IPS-18a (cell line): ENCODE data around the gene ENPP1.
"Not testable (repeated sequence)": the region's sequence is repeated elsewhere in the genome, so short reads cannot be mapped to it uniquely, and the experiment has no call there.

Experiments
- H3K27ac ChIP-seq: one replicate; pipeline ENCODE4 v1.5.1; 2013; ENCODE audit warnings: low read length
- H3K27me3 ChIP-seq: one replicate; pipeline ENCODE4 v1.6.1; 2013; ENCODE audit warnings: mild to moderate bottlenecking, low read length; ENCODE audit not compliant: control insufficient read depth, insufficient read depth
- H3K36me3 ChIP-seq: one replicate; pipeline ENCODE4 v1.6.1; 2013; ENCODE audit warnings: low read depth, low read length; ENCODE audit not compliant: control insufficient read depth
- H3K4me1 ChIP-seq: one replicate; pipeline ENCODE4 v1.6.1; 2013; ENCODE audit warnings: low read depth, low read length; ENCODE audit not compliant: control insufficient read depth
- H3K4me3 ChIP-seq: one replicate; pipeline ENCODE4 v1.5.1; 2013; ENCODE audit warnings: low read length
- H3K9ac ChIP-seq: one replicate; pipeline ENCODE4 v1.6.1; 2013; ENCODE audit warnings: mild to moderate bottlenecking, low read length, moderate library complexity
- H3K9me3 ChIP-seq: one replicate; pipeline ENCODE4 v1.6.1; 2013; ENCODE audit warnings: low read depth, low read length; ENCODE audit not compliant: control insufficient read depth

The ENPP1 gene

DNA sequence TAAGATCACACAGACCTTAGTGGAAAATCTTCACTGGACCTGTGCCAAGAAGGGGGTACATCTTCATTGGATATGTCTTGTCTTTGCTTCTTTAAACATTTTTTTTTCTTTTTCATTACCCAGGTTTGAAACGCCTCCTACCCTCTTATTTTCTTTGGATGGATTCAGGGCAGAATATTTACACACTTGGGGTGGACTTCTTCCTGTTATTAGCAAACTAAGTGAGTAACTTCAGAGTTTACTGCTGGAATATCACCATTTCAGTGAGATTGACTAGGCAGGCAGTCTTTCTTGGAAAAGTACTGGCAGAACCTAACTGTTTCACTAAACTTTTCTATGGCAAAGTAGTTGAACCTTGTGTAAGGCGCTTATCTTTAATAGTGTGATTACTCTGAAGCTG lies 47.0 kb downstream of the ENPP1 start:
- H3K4me3 ChIP-seq, result no peak overlapping the region
- no peaks in the 10 kb centered on the region for H3K27me3 ChIP-seq
- no peak overlapping the region for H3K27ac ChIP-seq
- no peaks in the 10 kb centered on the region for H3K9me3 ChIP-seq
- peaks cover 3% of the 10 kb centered on the region for H3K4me1 ChIP-seq
- no peak overlapping the region for H3K9ac ChIP-seq
- H3K36me3 ChIP-seq, result peaks cover 7% of the 10 kb centered on the region

DNA sequence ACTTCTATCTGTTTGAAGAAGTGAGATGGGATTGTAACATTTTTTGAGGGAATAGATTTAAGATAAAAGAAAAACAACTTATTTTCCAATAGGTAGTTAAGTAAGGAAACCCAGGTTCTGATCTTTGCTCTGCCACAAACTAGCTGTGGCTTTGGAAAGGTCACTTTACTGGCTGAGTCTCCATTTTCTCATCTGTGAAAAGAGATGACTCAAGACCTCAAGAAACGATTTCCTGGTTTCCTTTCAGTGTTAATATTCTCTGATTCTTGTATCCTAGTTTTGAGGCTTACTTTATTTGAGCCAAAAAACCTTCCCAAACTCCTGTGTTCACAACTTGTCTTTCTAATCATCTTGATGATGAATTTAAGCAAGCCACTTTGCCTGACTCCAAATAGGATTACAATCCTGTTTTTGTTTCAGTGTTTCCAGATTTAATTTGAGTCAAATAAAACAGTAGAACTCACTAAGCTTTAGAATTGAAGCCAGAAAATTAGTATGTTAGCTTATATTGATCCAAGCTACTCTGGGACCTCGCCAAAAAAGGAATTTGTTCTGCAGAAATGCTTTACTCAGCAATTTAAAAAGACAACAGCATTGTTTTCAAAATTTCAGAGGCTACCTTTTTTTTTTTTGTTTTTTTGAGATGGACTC lies 51.1 kb downstream of the ENPP1 start:
- Histone ChIP-seq H3K9me3 (no peaks in the 10 kb centered on the region), H3K27me3 (no peaks in the 10 kb centered on the region), H3K4me1 (peaks cover 5% of the 10 kb centered on the region), H3K36me3 (peaks cover 11% of the 10 kb centered on the region), H3K27ac (no peak overlapping the region), H3K4me3 (no peak overlapping the region), H3K9ac (no peak overlapping the region)

DNA sequence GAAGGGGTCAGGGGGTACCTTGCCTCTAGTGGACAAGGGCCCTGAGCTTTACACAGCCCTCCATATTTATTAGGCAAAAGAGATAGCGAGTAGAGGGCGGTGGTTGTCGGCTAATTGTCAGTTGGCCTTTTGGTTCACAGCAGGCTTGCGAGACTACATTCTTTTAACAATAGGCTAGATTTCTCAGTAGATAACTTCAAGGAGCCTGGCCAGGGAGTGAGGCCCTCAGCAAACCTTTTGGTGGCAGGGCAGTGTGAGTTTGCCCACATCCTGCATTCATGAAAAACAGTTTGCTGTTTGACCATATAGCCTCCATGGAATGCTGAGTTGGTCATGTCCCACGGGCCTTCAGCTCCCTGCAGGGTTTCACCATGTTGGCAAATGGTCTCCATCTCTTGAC lies 51.8 kb downstream of the ENPP1 start:
- not testable (repeated sequence) for H3K27ac ChIP-seq, H3K9ac ChIP-seq, H3K4me1 ChIP-seq, H3K9me3 ChIP-seq, H3K27me3 ChIP-seq, H3K4me3 ChIP-seq
- H3K36me3 ChIP-seq, result peaks cover 14% of the 10 kb centered on the region

DNA sequence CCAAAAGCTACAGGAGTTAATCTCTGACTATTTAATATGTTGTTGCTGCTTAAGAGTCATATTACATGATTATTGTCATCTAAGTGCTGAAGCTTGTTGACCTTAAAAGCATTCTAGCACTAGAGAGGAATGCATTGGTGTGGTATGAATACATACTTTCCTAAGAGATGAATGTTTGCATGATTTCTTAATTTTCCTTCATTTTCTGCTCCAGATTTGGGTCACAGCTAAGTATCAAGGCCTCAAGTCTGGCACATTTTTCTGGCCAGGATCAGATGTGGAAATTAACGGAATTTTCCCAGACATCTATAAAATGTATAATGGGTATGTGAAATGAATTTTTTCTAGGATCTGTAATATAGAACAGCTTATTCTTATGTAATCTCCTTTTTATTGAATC lies 53.6 kb downstream of the ENPP1 start:
- Histone ChIP-seq H3K36me3 (peaks cover 7% of the 10 kb centered on the region), H3K27me3 (no peaks in the 10 kb centered on the region), H3K4me1 (peaks cover 9% of the 10 kb centered on the region), H3K4me3 (no peak overlapping the region), H3K9ac (no peak overlapping the region), H3K27ac (no peak overlapping the region), H3K9me3 (no peaks in the 10 kb centered on the region)

DNA sequence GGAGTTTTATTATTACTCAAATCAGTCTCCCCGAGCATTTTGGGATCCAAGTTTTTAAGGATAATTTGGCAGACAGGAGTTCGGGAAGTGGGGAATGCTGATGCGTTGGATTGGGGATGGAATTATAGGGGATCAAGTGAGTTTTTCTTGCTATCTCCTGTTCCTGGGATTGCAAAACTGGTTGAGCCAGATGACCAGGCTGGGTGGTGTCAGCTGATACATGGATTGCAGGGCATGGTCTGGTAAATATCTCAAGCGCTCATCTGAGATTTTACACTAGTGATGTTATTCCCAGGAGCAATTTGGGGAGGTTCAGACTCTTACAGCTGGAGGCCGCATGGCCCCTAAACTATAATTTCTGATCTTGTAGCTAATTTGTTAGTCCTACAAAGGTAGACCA lies 54.7 kb downstream of the ENPP1 start:
- Histone ChIP-seq H3K4me3 (no peak overlapping the region), H3K9me3 (no peaks in the 10 kb centered on the region), H3K27me3 (no peaks in the 10 kb centered on the region)

DNA sequence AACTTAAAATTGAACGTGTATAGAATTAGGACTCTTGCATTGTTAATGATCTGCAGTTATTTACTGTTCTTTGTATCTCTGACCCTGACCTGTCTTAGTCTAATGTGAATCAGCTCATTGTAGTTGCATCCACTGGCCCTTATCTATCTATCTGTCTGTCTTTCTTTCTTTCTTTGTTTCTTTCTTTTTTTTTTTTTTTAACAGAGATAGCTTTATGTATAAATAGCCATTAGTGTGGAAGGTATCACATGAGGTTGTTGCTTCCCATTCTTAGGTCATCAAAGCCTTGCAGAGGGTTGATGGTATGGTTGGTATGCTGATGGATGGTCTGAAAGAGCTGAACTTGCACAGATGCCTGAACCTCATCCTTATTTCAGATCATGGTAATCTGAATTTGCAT lies 59.9 kb downstream of the ENPP1 start:
- Histone ChIP-seq H3K27ac (no peak overlapping the region), H3K27me3 (no peaks in the 10 kb centered on the region), H3K9ac (no peak overlapping the region), H3K4me1 (peaks cover 5% of the 10 kb centered on the region), H3K4me3 (no peak overlapping the region), H3K9me3 (no peaks in the 10 kb centered on the region), H3K36me3 (peaks cover 3% of the 10 kb centered on the region)

More for the DNA sequence above, 54.7 kb downstream of the ENPP1 start:
- peaks cover 9% of the 10 kb centered on the region for H3K4me1 ChIP-seq
- no peak overlapping the region for H3K9ac ChIP-seq
- peaks cover 7% of the 10 kb centered on the region for H3K36me3 ChIP-seq
- H3K27ac ChIP-seq, result no peak overlapping the region

DNA sequence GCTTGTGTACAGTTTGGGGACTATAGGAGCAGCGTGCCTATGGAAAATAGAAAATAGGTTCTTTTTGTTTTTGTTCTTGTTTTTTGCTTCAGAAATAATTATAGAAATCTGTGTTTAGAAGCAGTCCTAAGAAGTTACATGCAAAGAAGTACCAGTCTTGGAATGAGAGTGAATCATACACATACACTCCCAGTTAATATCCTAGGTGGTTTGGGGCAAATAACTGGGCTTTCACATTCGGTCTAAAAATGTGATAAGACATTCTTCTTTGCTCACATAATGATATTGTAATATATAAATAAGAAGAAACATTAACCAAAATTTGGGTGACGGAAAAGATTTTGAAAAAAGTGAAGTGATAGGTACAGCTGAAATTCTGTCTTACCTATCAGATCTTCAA lies 61.0 kb downstream of the ENPP1 start:
- H3K9ac ChIP-seq, result no peak overlapping the region
- no peaks in the 10 kb centered on the region for H3K27me3 ChIP-seq
- no peak overlapping the region for H3K27ac ChIP-seq
- H3K9me3 ChIP-seq, result no peaks in the 10 kb centered on the region
- H3K36me3 ChIP-seq, result peaks cover 3% of the 10 kb centered on the region
- H3K4me3 ChIP-seq, result no peak overlapping the region
- peaks cover 4% of the 10 kb centered on the region for H3K4me1 ChIP-seq

DNA sequence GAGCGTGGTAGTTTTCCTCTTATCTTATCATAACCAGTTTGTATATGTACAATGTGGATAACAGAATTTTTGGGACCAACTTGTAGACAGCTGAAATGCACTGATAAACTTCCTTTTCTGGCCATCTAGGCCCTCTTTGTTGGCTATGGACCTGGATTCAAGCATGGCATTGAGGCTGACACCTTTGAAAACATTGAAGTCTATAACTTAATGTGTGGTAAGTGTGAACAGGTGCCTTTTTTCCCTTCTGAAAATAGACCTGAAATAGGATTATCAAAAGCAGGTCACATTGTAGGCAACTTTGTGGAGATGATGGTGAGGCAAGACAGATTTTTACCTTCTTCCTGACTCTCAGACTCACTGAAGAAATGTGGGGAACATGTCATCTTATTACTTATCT lies 67.8 kb downstream of the ENPP1 start:
- Histone ChIP-seq H3K27ac (no peak overlapping the region), H3K4me1 (no peaks in the 10 kb centered on the region), H3K27me3 (no peaks in the 10 kb centered on the region), H3K36me3 (peaks cover 20% of the 10 kb centered on the region), H3K9me3 (no peaks in the 10 kb centered on the region), H3K4me3 (no peak overlapping the region), H3K9ac (no peak overlapping the region)

DNA sequence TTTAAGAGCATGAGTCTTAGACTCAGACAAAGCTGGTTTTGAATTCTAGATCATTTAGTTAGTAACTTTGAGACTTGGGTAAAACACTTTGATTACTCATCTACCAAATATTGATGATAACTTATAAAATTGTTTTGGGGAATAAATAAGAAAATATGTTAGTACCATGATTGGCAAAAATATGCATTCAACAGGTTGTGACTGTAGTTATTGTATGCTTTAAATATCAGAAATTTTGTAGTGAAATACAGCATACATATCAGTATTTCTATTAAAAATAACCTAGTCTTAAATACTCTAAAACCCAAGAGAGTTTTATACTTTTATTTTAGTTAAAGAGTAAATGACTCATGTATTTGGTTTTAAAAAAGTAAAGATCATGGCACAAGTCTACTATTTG lies 68.7 kb downstream of the ENPP1 start:
- no peaks in the 10 kb centered on the region for H3K9me3 ChIP-seq
- H3K27ac ChIP-seq, result no peak overlapping the region
- H3K4me1 ChIP-seq, result no peaks in the 10 kb centered on the region
- H3K36me3 ChIP-seq, result peaks cover 20% of the 10 kb centered on the region
- no peak overlapping the region for H3K4me3 ChIP-seq
- no peak overlapping the region for H3K9ac ChIP-seq
- no peaks in the 10 kb centered on the region for H3K27me3 ChIP-seq

DNA sequence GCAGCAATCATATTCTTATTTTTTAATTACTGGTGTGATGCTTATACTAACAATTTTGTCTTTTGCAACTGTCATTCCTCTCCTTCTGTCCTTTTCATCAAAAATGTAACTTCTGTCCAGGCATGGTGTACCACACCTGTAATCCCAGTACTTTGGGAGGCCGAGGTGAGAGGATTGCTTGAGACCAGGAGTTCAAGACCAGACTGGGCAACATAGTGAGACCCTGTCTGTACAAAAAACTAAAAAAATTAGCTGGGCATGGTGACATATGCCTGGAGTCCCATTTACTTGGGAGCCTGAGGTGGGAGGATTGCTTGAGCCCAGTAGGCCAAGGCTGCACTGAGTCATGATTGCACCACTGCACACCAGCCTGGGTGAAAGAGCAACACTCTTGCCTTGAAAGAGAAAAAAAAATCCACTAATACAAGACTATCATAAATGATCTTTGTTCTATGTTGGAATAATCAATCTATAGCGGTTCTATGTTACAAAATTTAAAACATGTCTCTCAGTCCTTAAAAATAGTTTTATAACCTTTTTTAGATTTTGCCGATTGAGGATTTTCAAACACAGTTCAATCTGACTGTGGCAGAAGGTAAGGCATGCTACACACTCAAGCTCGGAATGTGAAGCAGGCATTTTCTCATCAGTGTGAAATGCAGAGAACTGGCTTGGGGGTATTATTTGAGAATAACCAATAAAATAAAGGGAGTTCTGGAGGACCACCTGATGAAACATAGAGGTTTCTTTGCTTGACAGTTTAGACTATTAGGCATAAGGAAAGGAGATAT lies 70.4 kb downstream of the ENPP1 start:
- Histone ChIP-seq H3K36me3 (peaks cover 20% of the 10 kb centered on the region), H3K27ac (no peak overlapping the region), H3K4me3 (no peak overlapping the region), H3K4me1 (no peaks in the 10 kb centered on the region), H3K27me3 (no peaks in the 10 kb centered on the region), H3K9ac (no peak overlapping the region), H3K9me3 (no peaks in the 10 kb centered on the region)

DNA sequence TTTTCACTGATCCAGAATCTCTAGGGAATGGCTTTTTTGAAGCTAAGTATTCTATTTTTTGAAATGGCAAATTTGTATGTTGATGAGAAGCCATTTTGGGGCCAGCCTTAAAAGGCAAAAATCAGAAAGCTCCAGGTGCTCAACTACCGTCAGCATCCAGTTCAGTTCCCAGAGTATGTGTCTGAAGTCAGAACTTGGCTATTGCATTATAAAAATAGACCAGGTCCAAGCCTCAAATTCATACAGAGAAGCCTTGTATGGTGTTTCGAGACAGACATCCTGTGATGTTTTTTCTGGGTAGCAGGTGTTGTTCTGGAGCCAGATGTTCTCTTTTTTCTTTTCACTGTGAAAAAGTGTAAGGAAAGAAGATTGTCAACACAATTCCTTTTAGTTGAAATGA lies 75.2 kb downstream of the ENPP1 start:
- Histone ChIP-seq H3K27me3 (no peaks in the 10 kb centered on the region), H3K36me3 (peaks cover 14% of the 10 kb centered on the region), H3K27ac (no peak overlapping the region), H3K4me1 (no peaks in the 10 kb centered on the region), H3K9ac (no peak overlapping the region), H3K4me3 (no peak overlapping the region), H3K9me3 (no peaks in the 10 kb centered on the region)

DNA sequence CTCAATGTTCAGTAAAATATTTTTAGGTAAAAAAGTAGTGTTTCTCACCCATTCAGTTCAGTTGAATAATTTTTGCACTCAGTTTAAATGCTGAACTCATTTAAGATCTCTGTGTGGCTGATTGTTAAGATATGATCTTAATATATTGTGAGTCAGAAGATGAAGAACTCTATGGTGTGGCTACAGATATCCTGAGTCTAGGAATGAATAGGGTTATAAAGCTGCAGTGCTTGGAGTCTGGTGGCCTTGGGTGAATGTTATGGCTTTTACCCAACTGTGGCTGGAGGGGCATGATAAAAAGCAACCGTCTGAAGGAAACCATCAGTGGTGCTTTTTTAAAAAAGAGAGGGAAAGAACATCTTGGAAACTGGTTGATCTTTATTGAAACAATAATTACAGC lies 77.4 kb downstream of the ENPP1 start:
- H3K9me3 ChIP-seq, result no peaks in the 10 kb centered on the region
- no peaks in the 10 kb centered on the region for H3K4me1 ChIP-seq
- H3K27me3 ChIP-seq, result no peaks in the 10 kb centered on the region
- H3K4me3 ChIP-seq, result no peak overlapping the region
- H3K9ac ChIP-seq, result no peak overlapping the region
- H3K27ac ChIP-seq, result no peak overlapping the region
- peaks cover 14% of the 10 kb centered on the region for H3K36me3 ChIP-seq
